Smooth muscle cell (in vitro differentiated cells): ENCODE results near the gene STARD10. TPM values are rescaled to one million over a fixed set of nuclear protein-coding genes. Genes with fewer than 3 reads are reported as not detected.

ENCODE experiments used
- DNase-seq: peaks from one replicate; lab custom pipeline; 2025; ENCODE audit not compliant: unreplicated experiment; lab: John Stamatoyannopoulos, UW
- H2AFZ ChIP-seq: fragments of 200-600 bp; sonication (generic); 2 replicates; pipeline ENCODE4 v1.6.0; 2016; ENCODE audit warnings: antibody characterized with exemption, low read depth, mild to moderate bottlenecking
- H3F3A ChIP-seq: fragments of 200-600 bp; sonication (generic); 2 replicates; pipeline ENCODE4 v1.6.0; 2017; ENCODE audit warnings: antibody characterized with exemption, low read depth
- H3K27ac ChIP-seq: fragments of 200-600 bp; sonication (generic); 2 replicates; pipeline ENCODE4 v1.5.1; 2016; ENCODE audit warnings: low read depth, mild to moderate bottlenecking
- H3K27me3 ChIP-seq: fragments of 200-600 bp; sonication (generic); 2 replicates; pipeline ENCODE4 v1.6.1; 2016; ENCODE audit warnings: low read depth, mild to moderate bottlenecking
- H3K36me3 ChIP-seq: fragments of 200-600 bp; sonication (generic); 2 replicates; pipeline ENCODE4 v1.5.1; 2016; ENCODE audit warnings: low read depth
- H3K4me1 ChIP-seq: fragments of 200-600 bp; sonication (generic); 2 replicates; pipeline ENCODE4 v1.5.1; 2016; ENCODE audit warnings: low read depth
- H3K4me2 ChIP-seq: fragments of 200-600 bp; sonication (generic); 2 replicates; pipeline ENCODE4 v1.6.0; 2016; ENCODE audit warnings: mild to moderate bottlenecking
- H3K4me3 ChIP-seq: fragments of 200-600 bp; sonication (generic); 2 replicates; pipeline ENCODE4 v1.5.1; 2016; ENCODE audit warnings: mild to moderate bottlenecking
- H3K79me2 ChIP-seq: fragments of 200-600 bp; sonication (generic); 2 replicates; pipeline ENCODE4 v1.6.0; 2016; ENCODE audit warnings: low read depth, mild to moderate bottlenecking
- H3K9ac ChIP-seq: fragments of 200-600 bp; sonication (generic); 2 replicates; pipeline ENCODE4 v1.6.0; 2016; ENCODE audit warnings: low read depth
- H3K9me3 ChIP-seq: fragments of 200-600 bp; sonication (generic); replicated peaks from 2 replicates; pipeline ENCODE4 v1.5.1; 2016; ENCODE audit warnings: low read depth
- H4K20me1 ChIP-seq: fragments of 200-600 bp; sonication (generic); 2 replicates; pipeline ENCODE4 v1.6.0; 2016; ENCODE audit warnings: low read depth
- WGBS: methylation state at CpG from one replicate; pipeline ENCODE4 v1.1.7; 2016; ENCODE audit warnings: low lambda C conversion rate; 5-methylcytosine and 5-hydroxymethylcytosine counted together
- polyA plus RNA-seq: library from polyadenylated mRNA; unstranded; fragments of >200 nt; fragmentation: Nextera tagmentation; extraction: Ambion mirVana; gene quantifications from 2 replicates; pipeline ENCODE4 v1.2.1, GENCODE V29; 2016
- total RNA-seq: library from RNA; depleted of rRNA; stranded (reverse); fragments of >200 nt; gene quantifications from 2 replicates; pipeline ENCODE4 v1.2.3, GENCODE V29; 2014
- TF ChIP-seq, protein P1 (sequence below): fragments of 200-600 bp; sonication (generic); IDR thresholded peaks from 2 replicates; pipeline ENCODE4 v1.5.1; 2017; ENCODE audit warnings: borderline replicate concordance, mild to moderate bottlenecking, antibody characterized with exemption; ENCODE audit not compliant: insufficient read depth, poor library complexity, severe bottlenecking

STARD10 gene
- total and polyA plus RNA-seq, 2 experiments from 2014 or later = 87.7 to 130 TPM

DNA sequence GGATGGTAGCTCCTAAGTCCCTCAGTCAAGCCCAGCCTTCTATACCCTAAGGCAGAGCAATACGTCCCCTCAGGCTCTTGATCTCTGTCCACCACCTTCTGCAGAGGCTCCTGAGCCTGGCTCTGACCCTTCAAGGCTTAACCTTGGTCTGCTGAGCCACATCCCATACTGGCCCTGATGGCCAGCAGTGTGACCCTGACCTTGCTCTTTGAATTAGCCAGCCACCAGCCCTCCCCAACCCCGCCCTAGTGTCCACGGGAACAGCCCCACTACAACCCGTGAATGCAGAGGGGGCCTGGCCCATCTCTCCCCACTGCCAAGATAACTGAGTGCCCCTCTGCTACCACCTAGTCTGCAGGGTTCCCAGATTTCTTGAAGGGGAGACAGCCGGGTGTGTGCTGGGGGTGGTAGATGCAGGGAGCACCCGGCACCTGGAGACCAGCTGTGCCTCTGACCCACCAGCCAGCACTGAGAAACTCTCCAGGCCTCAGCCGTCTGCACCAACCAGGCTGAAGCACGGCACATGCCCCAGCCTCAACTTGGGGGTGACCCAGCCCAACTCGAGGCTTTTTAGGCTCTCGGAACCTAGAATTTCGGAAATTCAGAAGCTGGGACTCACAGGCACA is 47.8 kb downstream of the STARD10 start:
- TF ChIP-seq, protein P1, sequence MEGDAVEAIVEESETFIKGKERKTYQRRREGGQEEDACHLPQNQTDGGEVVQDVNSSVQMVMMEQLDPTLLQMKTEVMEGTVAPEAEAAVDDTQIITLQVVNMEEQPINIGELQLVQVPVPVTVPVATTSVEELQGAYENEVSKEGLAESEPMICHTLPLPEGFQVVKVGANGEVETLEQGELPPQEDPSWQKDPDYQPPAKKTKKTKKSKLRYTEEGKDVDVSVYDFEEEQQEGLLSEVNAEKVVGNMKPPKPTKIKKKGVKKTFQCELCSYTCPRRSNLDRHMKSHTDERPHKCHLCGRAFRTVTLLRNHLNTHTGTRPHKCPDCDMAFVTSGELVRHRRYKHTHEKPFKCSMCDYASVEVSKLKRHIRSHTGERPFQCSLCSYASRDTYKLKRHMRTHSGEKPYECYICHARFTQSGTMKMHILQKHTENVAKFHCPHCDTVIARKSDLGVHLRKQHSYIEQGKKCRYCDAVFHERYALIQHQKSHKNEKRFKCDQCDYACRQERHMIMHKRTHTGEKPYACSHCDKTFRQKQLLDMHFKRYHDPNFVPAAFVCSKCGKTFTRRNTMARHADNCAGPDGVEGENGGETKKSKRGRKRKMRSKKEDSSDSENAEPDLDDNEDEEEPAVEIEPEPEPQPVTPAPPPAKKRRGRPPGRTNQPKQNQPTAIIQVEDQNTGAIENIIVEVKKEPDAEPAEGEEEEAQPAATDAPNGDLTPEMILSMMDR = no peak
- H2AFZ ChIP-seq = no peak overlapping the region
- peaks cover 17% of the 10 kb centered on the region for H3K79me2 ChIP-seq
- H3K27me3 ChIP-seq = no peaks in the 10 kb centered on the region
- H3K9me3 ChIP-seq = no peaks in the 10 kb centered on the region
- no peaks in the 10 kb centered on the region for H3K36me3 ChIP-seq
- no peak overlapping the region for H3K4me3 ChIP-seq
- H4K20me1 ChIP-seq = peaks cover 27% of the 10 kb centered on the region
- whole genome bisulfite sequencing = 91% methylated on average over 11 of the region's 11 CpGs
- H3K4me1 ChIP-seq = peaks cover 14% of the 10 kb centered on the region
- no peak overlapping the region for H3K27ac ChIP-seq
- no peaks in the 10 kb centered on the region for H3F3A ChIP-seq
- DNase-seq = no peak
- H3K9ac ChIP-seq = no peak overlapping the region
- H3K4me2 ChIP-seq = no peak overlapping the region

DNA sequence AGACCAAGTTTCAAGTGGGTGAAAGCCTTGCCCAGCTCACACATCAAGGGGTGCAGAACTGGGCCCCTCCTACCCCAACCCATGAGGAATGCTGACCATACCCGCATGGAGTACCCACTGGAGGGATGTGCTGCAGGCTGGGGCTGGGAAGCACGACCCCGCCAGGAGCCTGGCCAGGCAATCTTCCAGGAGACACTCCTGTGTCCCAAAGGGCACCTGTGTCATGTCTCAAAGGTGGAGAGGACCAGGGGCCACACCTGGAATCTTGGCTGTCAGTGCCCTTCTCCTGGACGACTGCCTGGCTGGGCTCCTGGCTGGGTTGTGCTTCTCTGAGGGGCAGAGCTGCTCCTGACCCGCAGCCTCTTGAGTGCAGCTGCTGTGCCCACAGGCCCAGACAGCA is 48.3 kb downstream of the STARD10 start:
- Histone ChIP-seq H3F3A (no peaks in the 10 kb centered on the region), H3K4me1 (peaks cover 9% of the 10 kb centered on the region), H3K9me3 (no peaks in the 10 kb centered on the region), H2AFZ (no peak overlapping the region), H3K4me2 (no peak overlapping the region), H3K4me3 (no peak overlapping the region), H3K27me3 (no peaks in the 10 kb centered on the region), H3K79me2 (peaks cover 17% of the 10 kb centered on the region), H3K27ac (no peak overlapping the region), H3K36me3 (no peaks in the 10 kb centered on the region), H3K9ac (no peak overlapping the region), H4K20me1 (peaks cover 27% of the 10 kb centered on the region)
- DNase-seq = no peak
- TF ChIP-seq, protein P1 = no peak
- 92% methylated on average over 5 of the region's 5 CpGs for WGBS

GRCh38 chr11:72744474-72744873 is 49.4 kb downstream of the STARD10 start:
- Histone ChIP-seq H3K79me2 (peaks cover 17% of the 10 kb centered on the region), H3K4me2 (no peak overlapping the region), H3K27me3 (no peaks in the 10 kb centered on the region), H3K9ac (no peak overlapping the region), H3K4me1 (peaks cover 9% of the 10 kb centered on the region), H2AFZ (no peak overlapping the region), H3K27ac (no peak overlapping the region), H3K4me3 (no peak overlapping the region), H3K9me3 (no peaks in the 10 kb centered on the region), H4K20me1 (peaks cover 27% of the 10 kb centered on the region), H3K36me3 (no peaks in the 10 kb centered on the region), H3F3A (no peaks in the 10 kb centered on the region)
- no peak for DNase-seq
- TF ChIP-seq, protein P1 = no peak
- WGBS = 46% methylated on average over 6 of the region's 6 CpGs
